ENCODE measurements around the gene INCENP. TPM values are rescaled to one million over a fixed set of nuclear protein-coding genes. Genes with fewer than 3 reads are reported as not detected.

The INCENP gene
- total and polyA plus RNA-seq, 3 experiments from 2014 or later, result 3.1 to 69.5 (median 65.5) TPM

DNA sequence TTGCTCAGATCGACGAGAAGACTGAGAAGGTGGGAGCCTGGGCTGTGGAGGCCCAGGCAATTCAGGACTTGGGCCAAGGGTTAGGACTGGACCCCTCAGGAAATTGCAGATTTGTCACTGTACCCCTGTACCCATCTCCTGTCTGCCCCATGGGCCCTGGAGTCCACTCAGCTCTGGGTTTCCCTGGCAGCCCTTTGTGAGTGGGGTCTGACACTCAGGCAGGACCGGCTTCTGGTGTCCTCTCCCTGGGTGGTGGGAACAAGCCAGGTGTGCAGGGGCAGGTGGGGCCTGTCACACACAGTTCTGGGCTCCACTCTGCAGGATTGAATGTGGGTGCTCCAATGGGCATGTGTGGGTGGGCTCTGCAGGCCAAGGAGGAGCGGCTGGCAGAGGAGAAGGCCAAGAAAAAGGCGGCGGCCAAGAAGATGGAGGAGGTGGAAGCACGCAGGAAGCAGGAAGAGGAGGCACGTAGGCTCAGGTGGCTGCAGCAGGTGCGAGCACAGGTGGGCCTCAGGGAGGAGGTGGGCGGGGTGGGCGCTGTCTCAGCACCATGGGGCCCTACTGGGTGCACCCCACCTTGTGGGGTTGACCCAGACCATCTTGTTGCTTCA, 21.6 kb downstream of the INCENP start:
- Histone ChIP-seq H3K36me3 (ENCODE audit: insufficient read depth, low read length) (peaks cover 29% of the 10 kb centered on the region), H3K9me3 (ENCODE audit: low read length) (no peaks in the 10 kb centered on the region), H3K4me3 (ENCODE audit: low read length) (no peak overlapping the region), H3K27ac (ENCODE audit: low read depth, low read length) (no peak overlapping the region), H3K27me3 (ENCODE audit: insufficient read depth, low read length, poor library complexity, severe bottlenecking) (no peaks in the 10 kb centered on the region), H3K4me1 (ENCODE audit: insufficient read depth, low read length) (no peaks in the 10 kb centered on the region)
- Mint-ChIP-seq H3K4me3 (no peak overlapping the region), H3K9me3 (no peaks in the 10 kb centered on the region), H3K4me1 (no peaks in the 10 kb centered on the region), H3K27me3 (no peaks in the 10 kb centered on the region), H3K27ac (no peak overlapping the region), H3K36me3 (peaks cover 2 to 88% (median 23%) of the 10 kb centered on the region in 3 donors)
- ChIA-PET POLR2A (no interaction called here), CTCF (no interaction called here)
- no peak for DNase-seq

GRCh38 chr11:62146476-62147200, 22.8 kb downstream of the INCENP start:
- no peak for DNase-seq

GRCh38 chr11:62147545-62147944, 23.7 kb downstream of the INCENP start:
- POLR2A ChIA-PET, result no interaction called here
- Mint-ChIP-seq H3K4me3 (no peak overlapping the region), H3K27ac (peak overlapping the region in 1 of 8 donors; percentile 1), H3K9me3 (no peaks in the 10 kb centered on the region), H3K27me3 (no peaks in the 10 kb centered on the region), H3K4me1 (no peaks in the 10 kb centered on the region), H3K36me3 (peaks cover 4 to 92% (median 28%) of the 10 kb centered on the region in 3 donors)
- peaks cover 33% of the 10 kb centered on the region for H3K36me3 ChIP-seq (ENCODE audit: insufficient read depth, low read length)
- DNase-seq, result no peak
- H3K9me3 ChIP-seq (ENCODE audit: low read length), result no peaks in the 10 kb centered on the region
- H3K4me3 ChIP-seq (ENCODE audit: low read length), result no peak overlapping the region
- no peaks in the 10 kb centered on the region for H3K27me3 ChIP-seq (ENCODE audit: insufficient read depth, low read length, poor library complexity, severe bottlenecking)
- CTCF ChIA-PET, result no interaction called here
- H3K27ac ChIP-seq (ENCODE audit: low read depth, low read length), result no peak overlapping the region
- H3K4me1 ChIP-seq (ENCODE audit: insufficient read depth, low read length), result no peaks in the 10 kb centered on the region

More at GRCh38 chr11:62146476-62147200, 22.8 kb downstream of the INCENP start:
- no peaks in the 10 kb centered on the region for H3K27me3 ChIP-seq (ENCODE audit: insufficient read depth, low read length, poor library complexity, severe bottlenecking)
- H3K9me3 ChIP-seq (ENCODE audit: low read length), result no peaks in the 10 kb centered on the region
- no peak overlapping the region for H3K4me3 ChIP-seq (ENCODE audit: low read length)
- CTCF ChIA-PET, result no interaction called here
- no peaks in the 10 kb centered on the region for H3K4me1 ChIP-seq (ENCODE audit: insufficient read depth, low read length)
- Mint-ChIP-seq H3K27ac (peak overlapping the region in 1 of 8 donors; percentile 84), H3K36me3 (peaks cover 4 to 89% (median 28%) of the 10 kb centered on the region in 3 donors), H3K9me3 (no peaks in the 10 kb centered on the region), H3K4me1 (no peaks in the 10 kb centered on the region), H3K4me3 (no peak overlapping the region), H3K27me3 (no peaks in the 10 kb centered on the region)
- POLR2A ChIA-PET, result no interaction called here
- H3K27ac ChIP-seq (ENCODE audit: low read depth, low read length), result no peak overlapping the region
- H3K36me3 ChIP-seq (ENCODE audit: insufficient read depth, low read length), result peaks cover 37% of the 10 kb centered on the region

DNA sequence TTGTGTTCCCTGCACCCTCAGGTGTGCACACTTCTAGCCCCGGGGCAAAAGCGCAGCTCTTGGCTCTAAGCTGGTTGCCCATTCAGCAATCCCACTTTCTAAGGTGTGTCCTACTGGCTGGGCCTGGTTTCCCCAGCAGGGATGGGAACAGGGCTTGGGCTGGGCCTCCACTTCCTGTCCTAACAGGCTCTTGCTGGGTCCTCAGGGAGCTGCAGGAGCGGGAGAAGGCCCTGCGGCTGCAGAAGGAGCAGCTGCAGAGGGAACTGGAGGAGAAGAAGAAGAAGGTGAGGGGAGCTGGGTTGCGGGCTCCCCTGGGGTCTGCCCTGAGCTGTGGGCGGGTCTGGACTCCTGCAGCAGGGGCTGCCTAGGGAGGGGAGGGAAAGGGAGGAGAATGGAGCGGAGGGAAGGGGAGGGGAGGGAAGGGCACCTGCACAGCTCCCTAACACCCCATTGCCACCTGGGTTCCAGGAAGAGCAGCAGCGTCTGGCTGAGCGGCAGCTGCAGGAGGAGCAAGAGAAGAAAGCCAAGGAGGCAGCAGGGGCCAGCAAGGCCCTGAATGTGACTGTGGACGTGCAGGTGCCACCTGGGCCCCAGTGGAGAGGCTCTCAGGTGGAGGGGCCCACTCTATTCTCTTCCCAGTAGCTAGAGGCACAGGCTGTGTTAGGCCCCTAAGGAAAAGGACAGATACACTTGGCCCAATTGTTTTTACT, 24.6 kb downstream of the INCENP start:
- Mint-ChIP-seq H3K27ac (peak overlapping the region in 1 of 8 donors; percentile 74), H3K27me3 (no peaks in the 10 kb centered on the region), H3K4me1 (no peaks in the 10 kb centered on the region), H3K4me3 (no peak overlapping the region), H3K9me3 (no peaks in the 10 kb centered on the region), H3K36me3 (peaks cover 4 to 91% (median 24%) of the 10 kb centered on the region in 3 donors)
- H3K4me1 ChIP-seq (ENCODE audit: insufficient read depth, low read length), result no peaks in the 10 kb centered on the region
- H3K27me3 ChIP-seq (ENCODE audit: insufficient read depth, low read length, poor library complexity, severe bottlenecking), result no peaks in the 10 kb centered on the region
- no peak overlapping the region for H3K4me3 ChIP-seq (ENCODE audit: low read length)
- ChIA-PET POLR2A (no interaction called here), CTCF (no interaction called here)
- DNase-seq, result no peak
- no peak overlapping the region for H3K27ac ChIP-seq (ENCODE audit: low read depth, low read length)
- no peaks in the 10 kb centered on the region for H3K9me3 ChIP-seq (ENCODE audit: low read length)
- H3K36me3 ChIP-seq (ENCODE audit: insufficient read depth, low read length), result peaks cover 24% of the 10 kb centered on the region

DNA sequence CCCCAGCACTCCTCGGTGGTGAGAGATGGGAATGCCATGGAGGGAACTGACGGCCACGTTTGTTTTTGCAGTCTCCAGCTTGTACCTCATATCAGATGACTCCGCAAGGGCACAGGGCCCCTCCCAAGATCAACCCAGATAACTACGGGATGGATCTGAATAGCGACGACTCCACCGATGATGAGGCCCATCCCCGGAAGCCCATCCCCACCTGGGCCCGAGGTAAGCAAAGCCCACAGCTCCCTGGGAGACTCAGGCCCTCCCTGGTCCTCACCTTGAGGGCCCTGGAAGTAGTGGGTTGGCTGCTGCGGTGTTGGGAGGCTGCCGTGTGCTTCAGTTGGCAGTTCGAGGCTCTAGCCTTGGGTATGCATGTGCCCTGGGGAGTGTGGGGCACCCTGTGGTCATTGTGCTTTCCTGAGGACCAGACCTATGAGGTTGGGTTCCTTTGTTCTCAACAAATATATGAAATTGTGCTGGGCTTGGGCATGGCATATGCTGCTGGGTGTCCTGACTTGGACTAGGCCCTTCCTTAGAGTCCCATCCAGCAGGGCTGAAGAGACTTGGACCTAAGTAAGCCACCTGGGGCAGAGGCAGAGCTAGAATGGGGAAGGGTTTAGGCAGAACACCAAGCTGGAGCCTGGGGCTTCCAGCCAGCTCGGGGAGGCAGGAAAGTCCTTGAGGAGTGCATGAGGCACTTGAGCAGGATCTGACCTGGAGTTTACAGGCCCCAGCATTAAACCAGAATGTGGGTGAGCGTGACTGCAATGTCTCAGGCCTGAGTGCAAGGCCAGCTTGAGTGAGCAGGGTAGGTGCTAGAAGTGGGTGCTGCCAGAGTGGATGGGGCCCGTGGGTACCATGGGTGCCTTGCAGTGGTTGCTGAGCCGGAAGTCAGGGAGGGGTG, 26.4 kb downstream of the INCENP start:
- Mint-ChIP-seq H3K9me3 (no peaks in the 10 kb centered on the region), H3K27ac (no peak overlapping the region), H3K4me1 (no peaks in the 10 kb centered on the region), H3K4me3 (no peak overlapping the region), H3K36me3 (peaks cover 4 to 80% (median 24%) of the 10 kb centered on the region in 3 donors), H3K27me3 (no peaks in the 10 kb centered on the region)
- POLR2A ChIA-PET, result interaction anchor here (0.6 kb wide), 1 partner anchor 37 kb away, joined by 3 read pairs; no protein-coding TSS in a partner anchor
- H3K4me3 ChIP-seq (ENCODE audit: low read length), result no peak overlapping the region
- H3K27ac ChIP-seq (ENCODE audit: low read depth, low read length), result no peak overlapping the region
- H3K27me3 ChIP-seq (ENCODE audit: insufficient read depth, low read length, poor library complexity, severe bottlenecking), result no peaks in the 10 kb centered on the region
- no peaks in the 10 kb centered on the region for H3K4me1 ChIP-seq (ENCODE audit: insufficient read depth, low read length)
- CTCF ChIA-PET, result interaction anchor here (1.0 kb wide), 1 partner anchor 10 kb away, joined by 3 read pairs; no protein-coding TSS in a partner anchor
- peaks cover 22% of the 10 kb centered on the region for H3K36me3 ChIP-seq (ENCODE audit: insufficient read depth, low read length)
- H3K9me3 ChIP-seq (ENCODE audit: low read length), result no peaks in the 10 kb centered on the region
- DNase-seq, result no peak

- H3K36me3 Mint-ChIP-seq, result peaks cover 4 to 71% (median 22%) of the 10 kb centered on the region in 3 donors
Observed at GRCh38 chr11:62150887-62151736, 27.3 kb downstream of the INCENP start.

GRCh38 chr11:62151737-62152102, 27.9 kb downstream of the INCENP start:
- POLR2A ChIA-PET, result no interaction called here
- no peaks in the 10 kb centered on the region for H3K4me1 ChIP-seq (ENCODE audit: insufficient read depth, low read length)
- Mint-ChIP-seq H3K4me1 (no peaks in the 10 kb centered on the region), H3K4me3 (no peak overlapping the region), H3K27me3 (no peaks in the 10 kb centered on the region), H3K9me3 (no peaks in the 10 kb centered on the region), H3K36me3 (peaks cover 4 to 65% (median 18%) of the 10 kb centered on the region in 3 donors), H3K27ac (no peak overlapping the region)
- CTCF ChIA-PET, result no interaction called here
- DNase-seq, result no peak
- peaks cover 22% of the 10 kb centered on the region for H3K36me3 ChIP-seq (ENCODE audit: insufficient read depth, low read length)
- H3K27me3 ChIP-seq (ENCODE audit: insufficient read depth, low read length, poor library complexity, severe bottlenecking), result no peaks in the 10 kb centered on the region
- H3K27ac ChIP-seq (ENCODE audit: low read depth, low read length), result no peak overlapping the region
- H3K9me3 ChIP-seq (ENCODE audit: low read length), result no peaks in the 10 kb centered on the region
- H3K4me3 ChIP-seq (ENCODE audit: low read length), result no peak overlapping the region

More at GRCh38 chr11:62150887-62151736, 27.3 kb downstream of the INCENP start:
- H3K4me3 ChIP-seq (ENCODE audit: low read length), result no peak overlapping the region
- CTCF ChIA-PET, result no interaction called here
- Mint-ChIP-seq H3K4me1 (no peaks in the 10 kb centered on the region), H3K27me3 (no peaks in the 10 kb centered on the region), H3K9me3 (no peaks in the 10 kb centered on the region), H3K4me3 (peak overlapping the region in 1 of 7 donors; percentile 3), H3K27ac (peak overlapping the region in 1 of 8 donors; percentile 81)
- H3K4me1 ChIP-seq (ENCODE audit: insufficient read depth, low read length), result no peaks in the 10 kb centered on the region
- H3K27me3 ChIP-seq (ENCODE audit: insufficient read depth, low read length, poor library complexity, severe bottlenecking), result no peaks in the 10 kb centered on the region
- POLR2A ChIA-PET, result interaction anchor here (0.6 kb wide), 1 partner anchor 36 kb away, joined by 3 read pairs; no protein-coding TSS in a partner anchor
- no peaks in the 10 kb centered on the region for H3K9me3 ChIP-seq (ENCODE audit: low read length)
- no peak overlapping the region for H3K27ac ChIP-seq (ENCODE audit: low read depth, low read length)
- no peak for DNase-seq
- peaks cover 22% of the 10 kb centered on the region for H3K36me3 ChIP-seq (ENCODE audit: insufficient read depth, low read length)
